GM06990 (cell line): Measurements from ENCODE around the gene WDFY1.
"Not testable (repeated sequence)": the region's sequence is repeated elsewhere in the genome, so short reads cannot be mapped to it uniquely, and the experiment has no call there.

Experiments used
- DNase-seq: peaks from one replicate; pipeline ENCODE4 v3.0.0-alpha.2; 2011; ENCODE audit not compliant: insufficient read length; ENCODE audit errors: extremely low read depth
- H3K27me3 ChIP-seq: replicated peaks from 2 replicates; pipeline ENCODE4 v1.6.0; 2011; ENCODE audit warnings: low read length; ENCODE audit not compliant: control insufficient read depth, insufficient read depth
- H3K36me3 ChIP-seq: 2 replicates; pipeline ENCODE4 v1.5.1; 2011; ENCODE audit warnings: low read length; ENCODE audit not compliant: control insufficient read depth, insufficient read depth
- H3K4me3 ChIP-seq: replicated peaks from 2 replicates; pipeline ENCODE4 v1.5.1; 2011; ENCODE audit warnings: low read depth, mild to moderate bottlenecking, control low read depth, low read length
- TF ChIP-seq, protein P1 (sequence below): IDR thresholded peaks from 2 replicates; pipeline ENCODE4 v1.5.1; 2011; ENCODE audit warnings: low read length, control low read depth, mild to moderate bottlenecking, inconsistent platforms; ENCODE audit not compliant: insufficient read depth, poor library complexity, severe bottlenecking

The WDFY1 gene

DNA sequence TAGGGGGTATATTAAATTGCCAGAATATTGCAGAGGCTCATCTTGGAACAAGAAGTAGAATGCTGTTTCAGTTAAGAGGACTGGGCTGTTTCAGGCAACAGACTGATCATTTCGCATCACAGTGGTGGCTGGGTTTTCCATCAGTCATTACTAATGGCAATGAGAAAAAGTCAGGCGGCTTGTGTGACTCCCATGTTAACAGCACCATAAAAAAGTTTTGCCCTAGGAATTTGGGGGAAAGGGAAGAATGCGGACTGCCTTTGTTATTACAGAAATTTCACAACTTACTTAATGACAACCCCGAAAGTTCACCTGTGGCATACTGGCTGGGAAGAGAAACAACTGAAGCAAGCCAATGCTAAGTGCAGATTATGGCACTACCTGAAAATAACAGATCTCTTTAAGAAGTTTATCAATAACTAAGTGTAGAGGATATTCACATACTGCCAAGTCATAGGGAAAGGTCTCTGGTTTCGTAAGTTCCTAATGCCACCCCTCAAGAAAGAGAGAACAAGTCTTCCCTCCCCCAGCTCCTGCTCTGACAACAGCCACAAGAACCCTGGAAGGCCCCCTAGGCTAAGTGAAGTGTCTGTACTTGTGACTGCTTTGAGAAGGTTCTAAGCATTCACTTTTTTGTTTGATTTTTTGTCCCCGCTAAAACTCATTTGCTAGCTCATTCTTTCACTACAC, 67.3 kb downstream of the WDFY1 start:
- H3K4me3 ChIP-seq: no peak overlapping the region
- peaks cover 14% of the 10 kb centered on the region for H3K36me3 ChIP-seq
- no peak for DNase-seq
- H3K27me3 ChIP-seq: no peaks in the 10 kb centered on the region
- TF ChIP-seq, protein P1, sequence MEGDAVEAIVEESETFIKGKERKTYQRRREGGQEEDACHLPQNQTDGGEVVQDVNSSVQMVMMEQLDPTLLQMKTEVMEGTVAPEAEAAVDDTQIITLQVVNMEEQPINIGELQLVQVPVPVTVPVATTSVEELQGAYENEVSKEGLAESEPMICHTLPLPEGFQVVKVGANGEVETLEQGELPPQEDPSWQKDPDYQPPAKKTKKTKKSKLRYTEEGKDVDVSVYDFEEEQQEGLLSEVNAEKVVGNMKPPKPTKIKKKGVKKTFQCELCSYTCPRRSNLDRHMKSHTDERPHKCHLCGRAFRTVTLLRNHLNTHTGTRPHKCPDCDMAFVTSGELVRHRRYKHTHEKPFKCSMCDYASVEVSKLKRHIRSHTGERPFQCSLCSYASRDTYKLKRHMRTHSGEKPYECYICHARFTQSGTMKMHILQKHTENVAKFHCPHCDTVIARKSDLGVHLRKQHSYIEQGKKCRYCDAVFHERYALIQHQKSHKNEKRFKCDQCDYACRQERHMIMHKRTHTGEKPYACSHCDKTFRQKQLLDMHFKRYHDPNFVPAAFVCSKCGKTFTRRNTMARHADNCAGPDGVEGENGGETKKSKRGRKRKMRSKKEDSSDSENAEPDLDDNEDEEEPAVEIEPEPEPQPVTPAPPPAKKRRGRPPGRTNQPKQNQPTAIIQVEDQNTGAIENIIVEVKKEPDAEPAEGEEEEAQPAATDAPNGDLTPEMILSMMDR: no peak

- H3K36me3 ChIP-seq: peaks cover 6% of the 10 kb centered on the region
- TF ChIP-seq, protein P1: no peak
- H3K27me3 ChIP-seq: no peaks in the 10 kb centered on the region
- no peak overlapping the region for H3K4me3 ChIP-seq
- no peak for DNase-seq
These were observed 71.5 kb downstream of the WDFY1 start for GRCh38 chr2:223873672-223874071.

- not testable (repeated sequence) for H3K27me3 ChIP-seq, DNase-seq, H3K4me3 ChIP-seq, H3K36me3 ChIP-seq
These were observed 72.4 kb downstream of the WDFY1 start for GRCh38 chr2:223872772-223873171.

DNA sequence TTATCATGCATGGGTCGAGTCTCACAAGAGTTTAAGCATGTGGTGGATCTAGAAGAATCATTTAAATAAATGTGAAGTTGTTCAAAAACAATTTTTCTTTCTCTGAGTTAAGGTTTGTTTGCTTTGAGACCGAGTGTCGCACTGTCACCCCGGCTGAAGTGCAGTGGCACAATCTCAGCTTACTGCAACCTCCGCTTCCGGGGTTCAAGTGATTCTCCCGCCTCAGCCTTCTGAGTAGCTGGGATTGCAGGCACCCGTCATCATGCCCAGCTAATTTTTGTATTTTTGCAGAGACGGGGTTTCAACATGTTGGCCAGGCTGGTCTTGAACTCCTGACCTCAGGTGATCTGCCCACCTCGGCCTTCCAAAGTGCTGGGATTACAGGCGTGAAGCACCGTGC, 73.5 kb downstream of the WDFY1 start:
- not testable (repeated sequence) for H3K4me3 ChIP-seq, H3K36me3 ChIP-seq, DNase-seq, H3K27me3 ChIP-seq

DNA sequence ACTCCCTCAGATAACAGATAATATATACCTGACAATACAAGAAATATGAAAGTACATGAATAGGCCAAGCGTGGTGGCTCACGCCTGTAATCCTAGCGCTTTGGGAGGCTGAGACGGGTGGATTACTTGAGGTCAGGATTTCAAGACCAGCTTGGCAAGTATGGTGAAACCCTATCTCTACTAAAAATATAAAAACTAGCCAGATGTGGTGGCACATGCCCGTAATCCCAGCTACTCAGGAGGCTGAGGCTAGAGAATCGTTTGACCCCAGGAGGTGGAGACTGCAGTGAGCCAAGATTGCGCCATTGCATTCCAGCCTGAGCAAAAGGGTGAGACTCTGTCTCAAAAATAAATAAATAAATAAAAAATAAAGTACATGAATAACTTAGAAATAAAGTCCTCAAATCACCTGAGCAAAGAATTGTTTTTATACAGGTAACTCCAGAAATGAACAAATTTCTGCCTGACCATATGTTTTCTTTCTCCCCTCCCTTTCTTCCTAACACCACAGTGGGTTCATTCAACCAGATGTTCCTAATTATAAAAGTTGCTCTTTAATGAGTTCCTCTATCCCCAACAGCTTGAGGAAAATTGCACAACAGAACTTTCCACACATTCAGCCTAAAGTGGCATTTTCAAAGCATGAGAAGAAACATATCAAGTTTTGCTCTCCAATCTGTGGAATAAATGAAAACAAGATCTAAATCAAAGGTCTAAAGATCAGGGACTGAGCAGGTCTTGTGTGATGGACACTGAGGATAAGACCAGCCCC, 74.1 kb downstream of the WDFY1 start:
- H3K27me3 ChIP-seq: no peaks in the 10 kb centered on the region
- TF ChIP-seq, protein P1: no peak
- DNase-seq: no peak
- peaks cover 6% of the 10 kb centered on the region for H3K36me3 ChIP-seq
- H3K4me3 ChIP-seq: no peak overlapping the region

GRCh38 chr2:223868005-223868404, 77.1 kb downstream of the WDFY1 start:
- TF ChIP-seq, protein P1: no peak
- DNase-seq: no peak
- Histone ChIP-seq H3K36me3 (no peaks in the 10 kb centered on the region; the same call in none of the 2 replicates), H3K27me3 (no peaks in the 10 kb centered on the region), H3K4me3 (no peak overlapping the region)
